Dendritic cell treated with granulocyte-macrophage colony-stimulating factor and Interleukin-4, amounts not matched to agents 40 ng/mL and 50 ng/mL, for 4 days (primary cell): ENCODE results near the gene RNF157.
"Not testable (repeated sequence)": the region's sequence is repeated elsewhere in the genome, so short reads cannot be mapped to it uniquely, and the experiment has no call there.

Experiments
- H3K27ac Mint-ChIP-seq: one replicate; pipeline ENCODE4 v1.8.0; 2022; ENCODE audit warnings: mild to moderate bottlenecking, mixed read lengths
- H3K27me3 Mint-ChIP-seq: one replicate; pipeline ENCODE4 v1.8.0; 2022; ENCODE audit warnings: mild to moderate bottlenecking, mixed read lengths
- H3K36me3 Mint-ChIP-seq: one replicate; pipeline ENCODE4 v1.8.0; 2022; ENCODE audit warnings: low read depth, mixed read lengths
- H3K4me1 Mint-ChIP-seq: one replicate; pipeline ENCODE4 v1.8.0; 2022; ENCODE audit warnings: low read depth, mixed read lengths
- H3K4me3 Mint-ChIP-seq: one replicate; pipeline ENCODE4 v1.8.0; 2022; ENCODE audit warnings: mild to moderate bottlenecking, moderate library complexity, mixed read lengths
- H3K9me3 Mint-ChIP-seq: one replicate; pipeline ENCODE4 v1.8.0; 2022; ENCODE audit warnings: mixed read lengths
- intact Hi-C: fragments of 100-400 bp; cut with micrococcal nuclease; formaldehyde crosslinking; loops from one replicate; pipeline ENCODE4 v1.15.0; 2022

RNF157 gene

GRCh38 chr17:76189247-76189646 is 51.0 kb downstream of the RNF157 start:
- no peak overlapping the region for H3K4me3 Mint-ChIP-seq
- no peaks in the 10 kb centered on the region for H3K36me3 Mint-ChIP-seq
- peaks cover 11% of the 10 kb centered on the region for H3K27me3 Mint-ChIP-seq
- no peaks in the 10 kb centered on the region for H3K9me3 Mint-ChIP-seq
- no peaks in the 10 kb centered on the region for H3K4me1 Mint-ChIP-seq
- intact Hi-C loops = no loop called here
- H3K27ac Mint-ChIP-seq = no peak overlapping the region

GRCh38 chr17:76188213-76189016 is 51.9 kb downstream of the RNF157 start:
- Mint-ChIP-seq H3K4me1 (no peaks in the 10 kb centered on the region), H3K36me3 (no peaks in the 10 kb centered on the region), H3K4me3 (no peak overlapping the region), H3K27me3 (peaks cover 10% of the 10 kb centered on the region), H3K27ac (no peak overlapping the region), H3K9me3 (no peaks in the 10 kb centered on the region)
- intact Hi-C loops = no loop called here

DNA sequence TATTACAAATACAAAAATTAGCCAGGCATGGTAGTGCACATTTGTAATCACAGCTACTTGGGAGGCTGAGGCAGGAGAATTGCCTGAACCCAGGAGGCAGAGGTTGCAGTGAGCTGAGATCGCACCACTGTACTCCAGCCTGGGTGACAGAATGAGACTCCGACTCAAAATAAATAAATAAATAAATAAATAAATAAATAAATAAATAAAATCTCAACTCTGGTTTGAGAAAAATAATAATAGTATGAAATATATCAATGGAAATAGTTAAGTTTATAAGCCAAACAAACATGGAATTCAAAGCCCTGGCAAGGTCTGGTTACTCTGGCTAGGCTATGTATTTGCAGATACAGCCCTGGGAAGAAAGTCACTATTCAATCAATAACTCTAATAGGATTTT is 53.5 kb downstream of the RNF157 start:
- H3K27ac Mint-ChIP-seq, H3K4me1 Mint-ChIP-seq, H3K4me3 Mint-ChIP-seq, H3K9me3 Mint-ChIP-seq, H3K27me3 Mint-ChIP-seq, intact Hi-C loops, H3K36me3 Mint-ChIP-seq: not testable (repeated sequence)

DNA sequence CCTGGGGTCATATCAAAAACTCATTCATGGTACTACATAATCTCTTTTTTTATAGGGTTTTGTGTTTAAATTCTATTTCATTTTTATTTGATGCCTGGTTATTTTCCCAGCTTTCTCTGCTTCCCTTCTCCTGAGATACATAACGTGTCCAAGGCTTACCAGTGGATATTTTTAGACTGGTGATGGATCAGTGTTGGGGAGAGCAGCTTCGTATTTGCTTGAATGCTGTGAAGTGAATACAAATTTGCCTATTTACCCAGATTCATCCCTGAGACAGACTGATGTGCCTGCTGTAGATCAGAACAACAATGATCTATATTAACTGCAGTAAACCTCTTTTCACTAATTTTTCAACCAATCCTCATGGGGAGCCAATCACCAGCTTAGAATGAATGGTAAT is 56.0 kb downstream of the RNF157 start:
- intact Hi-C loops = loop anchor here (2.0 kb wide), 1 partner anchor 95 kb away; no protein-coding TSS in a partner anchor
- Mint-ChIP-seq H3K36me3 (no peaks in the 10 kb centered on the region), H3K27ac (no peak overlapping the region), H3K9me3 (no peaks in the 10 kb centered on the region), H3K4me3 (no peak overlapping the region), H3K4me1 (no peaks in the 10 kb centered on the region), H3K27me3 (peaks cover 1% of the 10 kb centered on the region)

DNA sequence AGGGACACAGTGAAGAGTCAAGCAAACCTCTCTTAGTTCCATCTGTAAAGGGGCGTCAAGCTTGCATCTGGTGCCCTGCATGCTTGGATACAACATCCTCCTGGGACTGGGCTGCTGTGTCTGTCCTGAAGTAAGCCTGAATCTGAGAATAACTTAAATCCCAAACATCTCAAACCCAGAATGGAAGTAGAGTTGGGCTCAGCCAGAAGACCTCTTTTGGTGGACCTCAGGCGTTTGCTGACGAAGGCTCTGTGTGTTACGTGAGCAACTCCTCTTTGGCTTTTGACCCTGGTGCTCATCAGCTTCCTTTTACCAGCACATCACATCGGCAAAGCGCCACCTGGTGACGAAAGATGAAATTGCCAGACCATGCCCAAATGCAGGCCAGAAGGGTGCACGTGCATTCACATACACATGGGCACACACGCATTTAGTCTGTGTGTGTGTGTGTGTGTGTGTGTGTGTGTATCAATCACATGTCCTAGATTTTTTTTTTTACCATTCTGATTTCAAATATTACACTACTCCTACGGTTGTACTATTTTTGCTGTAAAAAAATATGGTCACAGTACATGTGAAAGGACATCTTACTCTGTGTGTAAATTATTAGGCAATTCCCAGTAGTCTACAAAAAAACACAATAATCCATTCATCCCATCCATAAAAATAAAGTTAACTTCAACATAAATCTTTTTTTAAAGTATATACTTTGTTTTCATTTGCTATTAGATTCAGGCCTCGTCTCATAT is 58.1 kb downstream of the RNF157 start:
- no peak overlapping the region for H3K27ac Mint-ChIP-seq
- no peaks in the 10 kb centered on the region for H3K9me3 Mint-ChIP-seq
- H3K4me3 Mint-ChIP-seq = no peak overlapping the region
- no peaks in the 10 kb centered on the region for H3K36me3 Mint-ChIP-seq
- no peaks in the 10 kb centered on the region for H3K4me1 Mint-ChIP-seq
- no peaks in the 10 kb centered on the region for H3K27me3 Mint-ChIP-seq
- intact Hi-C loops = loop anchor here (2.0 kb wide), 1 partner anchor 61 kb away; no protein-coding TSS in a partner anchor

- intact Hi-C loops = no loop called here
- H3K4me1 Mint-ChIP-seq = no peaks in the 10 kb centered on the region
- H3K27ac Mint-ChIP-seq = no peak overlapping the region
- no peaks in the 10 kb centered on the region for H3K36me3 Mint-ChIP-seq
- no peaks in the 10 kb centered on the region for H3K27me3 Mint-ChIP-seq
- H3K4me3 Mint-ChIP-seq = no peak overlapping the region
- H3K9me3 Mint-ChIP-seq = no peaks in the 10 kb centered on the region
Observed at GRCh38 chr17:76179496-76180467, 60.5 kb downstream of the RNF157 start.

DNA sequence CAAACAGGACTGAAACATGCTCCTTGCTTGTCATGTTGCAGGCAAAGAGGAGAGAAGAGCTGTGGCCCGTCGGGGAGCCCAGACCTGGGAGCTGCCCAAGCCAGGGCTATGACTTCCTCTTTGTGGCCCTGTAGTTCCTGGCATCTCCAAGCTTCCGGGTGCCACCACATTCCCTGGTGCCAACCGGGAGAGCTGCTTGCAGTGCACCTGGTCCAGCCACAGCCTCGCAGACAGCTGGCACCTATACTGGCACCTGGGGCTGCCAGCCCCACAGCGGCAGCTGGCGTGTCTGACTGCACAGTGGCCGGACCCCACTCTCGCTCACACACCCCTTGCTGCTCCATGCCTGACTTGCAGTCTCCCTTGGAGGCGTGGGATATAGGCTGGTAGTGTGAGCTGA is 62.2 kb downstream of the RNF157 start:
- H3K9me3 Mint-ChIP-seq = no peaks in the 10 kb centered on the region
- no peak overlapping the region for H3K4me3 Mint-ChIP-seq
- intact Hi-C loops = no loop called here
- no peak overlapping the region for H3K27ac Mint-ChIP-seq
- no peaks in the 10 kb centered on the region for H3K4me1 Mint-ChIP-seq
- H3K27me3 Mint-ChIP-seq = no peaks in the 10 kb centered on the region
- H3K36me3 Mint-ChIP-seq = no peaks in the 10 kb centered on the region

DNA sequence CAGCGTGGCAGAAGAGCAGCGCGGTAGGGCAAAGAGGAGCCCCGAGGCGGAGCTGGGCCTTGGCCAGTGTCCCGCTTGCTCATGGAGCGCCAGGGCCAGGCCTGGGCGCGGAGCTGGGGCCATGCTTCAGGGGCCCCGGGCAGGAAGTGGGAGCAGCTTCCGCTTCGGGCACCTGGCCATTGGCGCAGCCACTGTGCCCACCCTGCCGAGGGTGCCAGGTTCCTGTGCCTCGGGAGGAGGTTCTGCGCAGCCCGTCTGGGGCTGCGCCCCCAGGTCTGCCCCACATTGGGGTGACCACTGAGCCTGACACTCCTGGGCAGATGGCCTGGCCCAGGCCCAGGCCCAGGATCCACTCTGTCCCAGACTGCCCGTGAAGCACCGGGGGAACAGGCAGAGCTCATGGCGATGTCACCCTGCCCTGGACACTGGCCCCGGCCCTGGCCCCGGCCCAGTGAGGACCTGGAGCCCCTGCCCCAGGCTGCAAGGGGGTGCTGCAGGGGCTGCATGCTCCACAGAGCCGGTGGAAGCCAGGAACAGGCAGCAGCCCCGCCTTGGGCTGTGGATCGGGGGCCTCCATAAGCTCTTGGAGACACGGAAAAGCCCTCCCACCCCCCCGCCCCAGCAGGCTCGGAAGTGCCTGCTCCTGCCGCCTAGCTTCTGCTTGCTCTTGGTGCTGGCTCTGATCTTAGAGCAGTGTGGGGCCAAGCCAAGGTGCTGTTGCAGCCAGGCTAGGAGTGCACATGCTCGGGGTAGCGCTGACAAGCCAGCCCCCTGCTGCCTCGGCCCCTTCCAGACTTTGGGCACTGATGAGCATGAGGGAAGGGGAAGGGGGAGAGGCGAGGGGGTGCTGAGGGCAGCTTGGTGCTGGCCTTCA is 63.4 kb downstream of the RNF157 start:
- intact Hi-C loops = no loop called here
- Mint-ChIP-seq H3K9me3 (no peaks in the 10 kb centered on the region), H3K4me3 (no peak overlapping the region), H3K27me3 (no peaks in the 10 kb centered on the region), H3K36me3 (no peaks in the 10 kb centered on the region), H3K27ac (no peak overlapping the region), H3K4me1 (no peaks in the 10 kb centered on the region)

DNA sequence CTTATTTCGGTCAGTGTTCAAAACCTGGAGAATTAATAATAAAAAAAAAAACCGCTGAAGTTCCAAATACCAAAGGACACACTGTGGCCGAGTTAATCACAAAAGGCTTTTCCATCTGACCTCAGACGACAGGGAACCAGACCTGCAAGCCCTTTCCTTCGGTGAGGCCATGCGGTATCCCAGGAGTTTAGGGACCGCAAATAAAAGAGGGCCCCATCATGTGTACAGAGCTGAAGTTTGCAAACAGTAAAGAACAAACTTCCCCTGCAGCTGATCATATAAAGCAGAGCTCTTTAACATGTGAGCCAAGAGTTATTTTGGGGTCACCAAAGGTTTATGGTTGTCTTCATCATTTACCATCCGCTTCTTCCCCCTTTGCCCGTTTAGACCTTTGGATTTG is 66.3 kb downstream of the RNF157 start:
- Mint-ChIP-seq H3K27ac (no peak overlapping the region), H3K36me3 (no peaks in the 10 kb centered on the region), H3K27me3 (no peaks in the 10 kb centered on the region), H3K9me3 (no peaks in the 10 kb centered on the region), H3K4me3 (no peak overlapping the region), H3K4me1 (peaks cover 2% of the 10 kb centered on the region)
- intact Hi-C loops = no loop called here

- Mint-ChIP-seq H3K27ac (no peak overlapping the region), H3K4me1 (peaks cover 8% of the 10 kb centered on the region), H3K4me3 (no peak overlapping the region), H3K27me3 (peaks cover under 1% of the 10 kb centered on the region), H3K36me3 (no peaks in the 10 kb centered on the region), H3K9me3 (no peaks in the 10 kb centered on the region)
- intact Hi-C loops = no loop called here
Observed at GRCh38 chr17:76173474-76173873, 66.8 kb downstream of the RNF157 start.

- H3K9me3 Mint-ChIP-seq = no peaks in the 10 kb centered on the region
- intact Hi-C loops = no loop called here
Observed at GRCh38 chr17:76171706-76172105, 68.6 kb downstream of the RNF157 start.

GRCh38 chr17:76170114-76170513 is 70.2 kb downstream of the RNF157 start:
- H3K9me3 Mint-ChIP-seq = no peaks in the 10 kb centered on the region
- no peak overlapping the region for H3K27ac Mint-ChIP-seq
- H3K4me3 Mint-ChIP-seq = no peak overlapping the region
- peaks cover 5% of the 10 kb centered on the region for H3K27me3 Mint-ChIP-seq
- intact Hi-C loops = no loop called here
- H3K4me1 Mint-ChIP-seq = peaks cover 11% of the 10 kb centered on the region
- H3K36me3 Mint-ChIP-seq = no peaks in the 10 kb centered on the region

More at GRCh38 chr17:76171706-76172105, 68.6 kb downstream of the RNF157 start:
- H3K27ac Mint-ChIP-seq = no peak overlapping the region
- peaks cover 11% of the 10 kb centered on the region for H3K4me1 Mint-ChIP-seq
- H3K4me3 Mint-ChIP-seq = no peak overlapping the region
- peaks cover 5% of the 10 kb centered on the region for H3K27me3 Mint-ChIP-seq
- no peaks in the 10 kb centered on the region for H3K36me3 Mint-ChIP-seq

DNA sequence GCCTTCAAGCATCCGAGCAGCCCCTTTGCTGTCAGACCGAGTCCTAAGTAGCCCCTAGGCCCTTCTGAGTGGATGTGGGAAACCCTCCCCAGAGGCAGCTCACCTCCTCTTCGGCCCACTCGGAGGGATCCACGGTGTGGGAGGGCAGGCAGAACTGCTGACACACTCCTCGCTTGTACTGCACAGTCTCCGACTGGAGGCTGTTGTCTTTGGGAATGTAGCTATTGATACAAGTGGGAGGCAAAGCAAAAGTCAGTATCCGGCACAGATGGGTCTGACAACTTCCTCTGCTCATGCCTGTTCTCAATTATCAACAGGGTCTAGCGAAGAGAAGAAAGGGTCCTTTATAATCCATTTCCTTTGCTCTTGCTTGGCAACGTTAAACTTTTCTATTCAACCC is 73.4 kb downstream of the RNF157 start:
- H3K9me3 Mint-ChIP-seq = no peaks in the 10 kb centered on the region
- intact Hi-C loops = no loop called here
- no peak overlapping the region for H3K27ac Mint-ChIP-seq
- no peak overlapping the region for H3K4me3 Mint-ChIP-seq
- H3K27me3 Mint-ChIP-seq = peaks cover 5% of the 10 kb centered on the region
- peaks cover 11% of the 10 kb centered on the region for H3K4me1 Mint-ChIP-seq
- H3K36me3 Mint-ChIP-seq = no peaks in the 10 kb centered on the region
